IMR-90 (cell line): ENCODE data around the gene AUTS2. TPM values are rescaled to one million over a fixed set of nuclear protein-coding genes. Genes with fewer than 3 reads are reported as not detected.

Source experiments
- ATAC-seq: fragments of 200-7000 bp; cut with Tn5 transposase; 2 replicates; pipeline ENCODE4 v1.9.1; 2020; ENCODE audit warnings: low read depth, mild to moderate bottlenecking, moderate library complexity
- BruUV-seq: library from RNA; stranded (reverse); fragments of 400-500 nt; replicated peaks from 2 replicates; lab custom pipeline; 2021; lab: Mats Ljungman, UMichigan
- CTCF ChIA-PET: fragments of 300-600 bp; formaldehyde crosslinking; extraction: SDS; loops from one replicate; lab custom pipeline; 2021; ENCODE audit warnings: antibody characterized with exemption; lab: Yijun Ruan, JAX
- POLR2A ChIA-PET: fragments of 300-600 bp; sonication (Branson Sonifier 250); formaldehyde crosslinking; loops from one replicate; lab custom pipeline; 2022; ENCODE audit warnings: antibody characterized with exemption; ENCODE audit not compliant: unreplicated experiment; lab: Charles Lee
- DNase-seq: peaks from one replicate; pipeline ENCODE4 v3.0.0; 2013
- H2AFZ ChIP-seq: replicated peaks from 2 replicates; pipeline ENCODE3; 2013; ENCODE audit warnings: low read length, mild to moderate bottlenecking; ENCODE audit not compliant: poor library complexity
- H2AK5ac ChIP-seq: 2 replicates; pipeline ENCODE4 v1.6.1; 2013; ENCODE audit warnings: low read depth, low read length, inconsistent platforms
- H2AK9ac ChIP-seq: replicated peaks from 2 replicates; pipeline ENCODE3; 2013; ENCODE audit warnings: mild to moderate bottlenecking, low read depth, low read length, moderate library complexity; ENCODE audit not compliant: poor library complexity
- H2BK120ac ChIP-seq: 2 replicates; pipeline ENCODE4 v1.6.1; 2013; ENCODE audit warnings: low read depth, low read length, inconsistent platforms
- H2BK15ac ChIP-seq: 3 replicates; pipeline ENCODE4 v1.6.1; 2013; ENCODE audit warnings: low read depth, low read length, inconsistent platforms
- H2BK20ac ChIP-seq: 2 replicates; pipeline ENCODE4 v1.6.1; 2013; ENCODE audit warnings: low read depth, mild to moderate bottlenecking, inconsistent platforms, low read length, moderate library complexity
- H2BK5ac ChIP-seq: 2 replicates; pipeline ENCODE4 v1.6.1; 2013; ENCODE audit warnings: mild to moderate bottlenecking, low read depth, low read length, inconsistent platforms; ENCODE audit not compliant: poor library complexity, severe bottlenecking
- H3K14ac ChIP-seq: replicated peaks from 2 replicates; pipeline ENCODE4 v1.6.1; 2013; ENCODE audit warnings: low read depth, low read length, inconsistent platforms
- H3K18ac ChIP-seq: 2 replicates; pipeline ENCODE4 v1.6.1; 2013; ENCODE audit warnings: low read depth, low read length, control low read depth
- H3K23ac ChIP-seq: 2 replicates; pipeline ENCODE4 v1.6.1; 2013; ENCODE audit warnings: low read depth, low read length, inconsistent platforms
- H3K27ac ChIP-seq: 2 replicates; pipeline ENCODE4 v1.5.1; 2013; ENCODE audit warnings: mild to moderate bottlenecking, control low read depth, low read length; ENCODE audit not compliant: insufficient read depth
- H3K27me3 ChIP-seq: 2 replicates; pipeline ENCODE4 v1.6.1; 2013; ENCODE audit warnings: low read length; ENCODE audit not compliant: control insufficient read depth, insufficient read depth
- H3K36me3 ChIP-seq: 2 replicates; pipeline ENCODE4 v1.6.1; 2013; ENCODE audit warnings: low read length, mixed read lengths; ENCODE audit not compliant: control insufficient read depth, insufficient read depth
- H3K4ac ChIP-seq: 2 replicates; pipeline ENCODE4 v1.6.1; 2013; ENCODE audit warnings: low read depth, low read length, inconsistent platforms
- H3K4me1 ChIP-seq: 2 replicates; pipeline ENCODE4 v1.6.1; 2013; ENCODE audit warnings: low read length, mixed read lengths; ENCODE audit not compliant: control insufficient read depth, insufficient read depth
- H3K4me2 ChIP-seq: 2 replicates; pipeline ENCODE4 v1.6.1; 2013; ENCODE audit warnings: low read depth, mild to moderate bottlenecking, control low read depth, low read length, moderate library complexity
- H3K4me3 ChIP-seq: 2 replicates; pipeline ENCODE4 v1.5.1; 2013; ENCODE audit warnings: low read depth, mild to moderate bottlenecking, control low read depth, low read length, moderate library complexity; ENCODE audit not compliant: insufficient read depth
- H3K56ac ChIP-seq: 2 replicates; pipeline ENCODE4 v1.6.1; 2013; ENCODE audit warnings: low read length, inconsistent platforms; ENCODE audit not compliant: insufficient read depth; ENCODE audit errors: extremely low read depth
- H3K79me1 ChIP-seq, 2 experiments: 2 replicates each; pipeline ENCODE4 v1.6.1; 2013; ENCODE audit warnings: low read length in 2 of 2, inconsistent platforms in 1 of 2, low read depth in 1 of 2
- H3K9ac ChIP-seq: 2 replicates; pipeline ENCODE4 v1.6.1; 2013; ENCODE audit warnings: low read depth, low read length, control low read depth
- H3K9me1 ChIP-seq: 2 replicates; pipeline ENCODE4 v1.6.1; 2013; ENCODE audit warnings: low read length, inconsistent platforms; ENCODE audit not compliant: insufficient read depth
- H3K9me3 ChIP-seq: 2 replicates; pipeline ENCODE4 v1.6.1; 2013; ENCODE audit warnings: low read length; ENCODE audit not compliant: control insufficient read depth, insufficient read depth
- H4K20me1 ChIP-seq: 2 replicates; pipeline ENCODE4 v1.6.1; 2013; ENCODE audit warnings: low read length, inconsistent platforms; ENCODE audit not compliant: insufficient read depth
- H4K5ac ChIP-seq: 2 replicates; pipeline ENCODE4 v1.6.1; 2013; ENCODE audit warnings: mild to moderate bottlenecking, low read depth, low read length, control low read depth
- H4K8ac ChIP-seq, 2 experiments: 2 replicates each; pipeline ENCODE4 v1.6.1; 2013; ENCODE audit warnings: low read depth in 2 of 2, low read length in 2 of 2, control low read depth in 1 of 2, inconsistent platforms in 1 of 2
- H4K91ac ChIP-seq: 2 replicates; pipeline ENCODE4 v1.6.1; 2013; ENCODE audit warnings: low read depth, low read length, inconsistent platforms; ENCODE audit not compliant: insufficient read depth
- BHLHE40 ChIP-seq: fragments of 150-350 bp; IDR thresholded peaks from 2 replicates; pipeline ENCODE4 v1.6.1; 2016; ENCODE audit warnings: mild to moderate bottlenecking, low read depth, low read length
- CEBPB ChIP-seq: IDR thresholded peaks from 2 replicates; pipeline ENCODE4 v1.6.1; 2012; ENCODE audit warnings: low read depth, low read length, improper control_type of control experiment
- CHD1 ChIP-seq: IDR thresholded peaks from 2 replicates; pipeline ENCODE4 v1.6.1; 2012; ENCODE audit warnings: low read depth, low read length, improper control_type of control experiment
- FOS ChIP-seq: fragments of 150-350 bp; IDR thresholded peaks from 2 replicates; pipeline ENCODE4 v1.6.1; 2016; ENCODE audit warnings: low read depth, low read length
- MAFK ChIP-seq: IDR thresholded peaks from 2 replicates; pipeline ENCODE4 v1.6.1; 2012; ENCODE audit warnings: low read depth, low read length, improper control_type of control experiment
- MAZ ChIP-seq: IDR thresholded peaks from 2 replicates; pipeline ENCODE4 v1.6.1; 2012; ENCODE audit warnings: low read depth, mild to moderate bottlenecking, low read length, improper control_type of control experiment, moderate library complexity, borderline replicate concordance
- MXI1 ChIP-seq: IDR thresholded peaks from 2 replicates; pipeline ENCODE4 v1.6.1; 2012; ENCODE audit warnings: low read depth, mild to moderate bottlenecking, low read length, moderate library complexity, borderline replicate concordance
- NFE2L2 ChIP-seq: fragments of 150-350 bp; IDR thresholded peaks from 2 replicates; pipeline ENCODE4 v1.6.1; 2016; ENCODE audit warnings: low read depth, mild to moderate bottlenecking, low read length
- POLR2A ChIP-seq: IDR thresholded peaks from 2 replicates; pipeline ENCODE4 v1.6.1; 2012; ENCODE audit warnings: mild to moderate bottlenecking, low read depth, low read length
- RAD21 ChIP-seq: IDR thresholded peaks from 2 replicates; pipeline ENCODE4 v1.6.1; 2012; ENCODE audit warnings: low read length, improper control_type of control experiment
- RCOR1 ChIP-seq: IDR thresholded peaks from 2 replicates; pipeline ENCODE4 v1.6.1; 2012; ENCODE audit warnings: mild to moderate bottlenecking, low read length, improper control_type of control experiment; ENCODE audit not compliant: insufficient replicate concordance
- RFX5 ChIP-seq: IDR thresholded peaks from 2 replicates; pipeline ENCODE4 v1.8.0; 2012; ENCODE audit warnings: low read depth, mild to moderate bottlenecking, low read length, moderate library complexity
- SMC3 ChIP-seq: fragments of 150-350 bp; IDR thresholded peaks from 2 replicates; pipeline ENCODE4 v1.6.1; 2016; ENCODE audit warnings: low read depth, mild to moderate bottlenecking, antibody characterized with exemption, low read length, moderate library complexity
- WGBS, 2 experiments: methylation state at CpG; one replicate each; pipeline versions ENCODE4 v1.1.5 to v1.1.7; 2013; ENCODE audit warnings: missing lambda C conversion rate in 2 of 2; ENCODE audit not compliant: insufficient read length in 1 of 2; ENCODE audit errors: extremely low coverage in 2 of 2; 5-methylcytosine and 5-hydroxymethylcytosine counted together
- dilution Hi-C: fragments of 300-500 bp; cut with HindIII; formaldehyde crosslinking; loops from one replicate; pipeline ENCODE4 v1.14.3; 2018; ENCODE audit warnings: low sequenced_read_pairs; ENCODE audit not compliant: unreplicated experiment
- in situ Hi-C: fragments of 300-500 bp; cut with MboI; formaldehyde crosslinking; loops from 3 replicates; pipeline ENCODE4 v1.14.3; 2019; ENCODE audit warnings: low sequenced_read_pairs, inconsistent platforms, mixed read lengths
- intact Hi-C: fragments of 100-400 bp; cut with micrococcal nuclease; formaldehyde crosslinking; loops from 2 replicates; pipeline ENCODE4 v1.10.0; 2022
- polyA plus RNA-seq, 3 experiments: library from polyadenylated mRNA; depleted of rRNA; stranded (reverse); fragments of >200 nt; gene quantifications; 2 replicates each; pipeline ENCODE4 v1.2.3, GENCODE V29; 2012; ENCODE audit warnings: low replicate concordance in 1 of 3
- total RNA-seq: library from RNA; depleted of rRNA; stranded (reverse); fragments of >200 nt; gene quantifications from 2 replicates; pipeline ENCODE4 v1.2.3, GENCODE V29; 2012
- TF ChIP-seq, protein P1 (sequence below): fragments of 150-350 bp; IDR thresholded peaks from 2 replicates; pipeline ENCODE4 v1.6.1; 2016; ENCODE audit warnings: low read depth, mild to moderate bottlenecking, low read length, moderate library complexity, borderline replicate concordance
- TF ChIP-seq, protein P2 (sequence below): fragments of 150-350 bp; IDR thresholded peaks from 2 replicates; pipeline ENCODE4 v1.6.1; 2017; ENCODE audit warnings: mild to moderate bottlenecking, antibody characterized with exemption, low read length, low read depth
- TF ChIP-seq, protein P3 (sequence below): conservative IDR thresholded peaks from 2 replicates; pipeline ENCODE4 v1.5.1; 2012; ENCODE audit warnings: mild to moderate bottlenecking, low read depth, low read length, improper control_type of control experiment

AUTS2 gene
- total and polyA plus RNA-seq, 2 of the 4 experiments (the other 2 are of a cell fraction), result 0.90 to 3.0 TPM

DNA sequence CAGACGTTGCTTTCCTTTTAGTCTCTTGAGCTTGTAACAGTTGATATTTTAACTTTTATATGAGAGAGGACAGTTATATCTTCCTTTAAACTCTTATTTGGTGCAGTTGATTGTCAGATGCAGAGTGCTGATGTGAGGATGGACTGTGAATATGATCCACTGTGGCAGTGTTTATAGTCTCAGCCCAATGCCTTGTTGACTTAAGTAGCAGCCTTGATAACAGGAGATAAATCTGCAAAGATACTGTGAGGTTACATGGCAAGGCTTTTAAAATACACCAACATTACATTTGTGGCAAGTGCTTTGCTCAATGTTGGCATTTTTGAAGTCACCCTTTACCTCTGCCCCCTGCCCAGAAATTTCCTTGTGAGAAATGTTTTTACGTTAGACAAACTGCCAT is 206.7 kb downstream of the AUTS2 start:
- Histone ChIP-seq H3K27ac (no peak overlapping the region), H3K36me3 (no peaks in the 10 kb centered on the region), H4K8ac (no peak overlapping the region), H3K4me1 (no peaks in the 10 kb centered on the region), H3K23ac (no peak overlapping the region), H3K4ac (no peak overlapping the region), H2AFZ (no peak overlapping the region), H2BK120ac (no peak overlapping the region), H3K9ac (no peak overlapping the region), H2AK9ac (no peak overlapping the region), H2BK20ac (no peak overlapping the region), H3K79me1 (no peaks in the 10 kb centered on the region), H4K91ac (no peak overlapping the region), H2BK5ac (no peak overlapping the region), H3K14ac (no peak overlapping the region), H4K20me1 (no peaks in the 10 kb centered on the region), H2BK15ac (no peak overlapping the region), H3K4me3 (no peak overlapping the region), H3K9me1 (no peaks in the 10 kb centered on the region), H3K27me3 (no peaks in the 10 kb centered on the region), H3K56ac (no peak overlapping the region), H3K4me2 (no peak overlapping the region), H4K5ac (no peak overlapping the region), H3K9me3 (no peaks in the 10 kb centered on the region), H3K18ac (no peak overlapping the region), H2AK5ac (no peak overlapping the region)
- no CpG with 5 or more reads among the region's 2 CpGs for WGBS, 2 experiments
- in situ Hi-C loops, result no loop called here
- intact Hi-C loops, result no loop called here
- no TSS peak for BruUV-seq
- ATAC-seq (no peak), DNase-seq (no peak)
- POLR2A ChIA-PET, result no interaction called here
- CTCF ChIA-PET, result no interaction called here
- TF ChIP-seq CHD1 (no peak), RAD21 (no peak), MAZ (no peak), RCOR1 (no peak), MXI1 (no peak), MAFK (no peak), NFE2L2 (no peak), FOS (no peak), RFX5 (no peak), BHLHE40 (no peak), CEBPB (no peak), SMC3 (no peak), POLR2A (no peak)
- TF ChIP-seq, protein P1, sequence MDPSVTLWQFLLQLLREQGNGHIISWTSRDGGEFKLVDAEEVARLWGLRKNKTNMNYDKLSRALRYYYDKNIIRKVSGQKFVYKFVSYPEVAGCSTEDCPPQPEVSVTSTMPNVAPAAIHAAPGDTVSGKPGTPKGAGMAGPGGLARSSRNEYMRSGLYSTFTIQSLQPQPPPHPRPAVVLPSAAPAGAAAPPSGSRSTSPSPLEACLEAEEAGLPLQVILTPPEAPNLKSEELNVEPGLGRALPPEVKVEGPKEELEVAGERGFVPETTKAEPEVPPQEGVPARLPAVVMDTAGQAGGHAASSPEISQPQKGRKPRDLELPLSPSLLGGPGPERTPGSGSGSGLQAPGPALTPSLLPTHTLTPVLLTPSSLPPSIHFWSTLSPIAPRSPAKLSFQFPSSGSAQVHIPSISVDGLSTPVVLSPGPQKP, result no peak
- TF ChIP-seq, protein P2, sequence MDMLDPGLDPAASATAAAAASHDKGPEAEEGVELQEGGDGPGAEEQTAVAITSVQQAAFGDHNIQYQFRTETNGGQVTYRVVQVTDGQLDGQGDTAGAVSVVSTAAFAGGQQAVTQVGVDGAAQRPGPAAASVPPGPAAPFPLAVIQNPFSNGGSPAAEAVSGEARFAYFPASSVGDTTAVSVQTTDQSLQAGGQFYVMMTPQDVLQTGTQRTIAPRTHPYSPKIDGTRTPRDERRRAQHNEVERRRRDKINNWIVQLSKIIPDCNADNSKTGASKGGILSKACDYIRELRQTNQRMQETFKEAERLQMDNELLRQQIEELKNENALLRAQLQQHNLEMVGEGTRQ, result no peak
- TF ChIP-seq, protein P3, sequence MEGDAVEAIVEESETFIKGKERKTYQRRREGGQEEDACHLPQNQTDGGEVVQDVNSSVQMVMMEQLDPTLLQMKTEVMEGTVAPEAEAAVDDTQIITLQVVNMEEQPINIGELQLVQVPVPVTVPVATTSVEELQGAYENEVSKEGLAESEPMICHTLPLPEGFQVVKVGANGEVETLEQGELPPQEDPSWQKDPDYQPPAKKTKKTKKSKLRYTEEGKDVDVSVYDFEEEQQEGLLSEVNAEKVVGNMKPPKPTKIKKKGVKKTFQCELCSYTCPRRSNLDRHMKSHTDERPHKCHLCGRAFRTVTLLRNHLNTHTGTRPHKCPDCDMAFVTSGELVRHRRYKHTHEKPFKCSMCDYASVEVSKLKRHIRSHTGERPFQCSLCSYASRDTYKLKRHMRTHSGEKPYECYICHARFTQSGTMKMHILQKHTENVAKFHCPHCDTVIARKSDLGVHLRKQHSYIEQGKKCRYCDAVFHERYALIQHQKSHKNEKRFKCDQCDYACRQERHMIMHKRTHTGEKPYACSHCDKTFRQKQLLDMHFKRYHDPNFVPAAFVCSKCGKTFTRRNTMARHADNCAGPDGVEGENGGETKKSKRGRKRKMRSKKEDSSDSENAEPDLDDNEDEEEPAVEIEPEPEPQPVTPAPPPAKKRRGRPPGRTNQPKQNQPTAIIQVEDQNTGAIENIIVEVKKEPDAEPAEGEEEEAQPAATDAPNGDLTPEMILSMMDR, result no peak
- dilution Hi-C loops, result no loop called here
